ENCODE data around the gene ATP6V0D1.

DNA sequence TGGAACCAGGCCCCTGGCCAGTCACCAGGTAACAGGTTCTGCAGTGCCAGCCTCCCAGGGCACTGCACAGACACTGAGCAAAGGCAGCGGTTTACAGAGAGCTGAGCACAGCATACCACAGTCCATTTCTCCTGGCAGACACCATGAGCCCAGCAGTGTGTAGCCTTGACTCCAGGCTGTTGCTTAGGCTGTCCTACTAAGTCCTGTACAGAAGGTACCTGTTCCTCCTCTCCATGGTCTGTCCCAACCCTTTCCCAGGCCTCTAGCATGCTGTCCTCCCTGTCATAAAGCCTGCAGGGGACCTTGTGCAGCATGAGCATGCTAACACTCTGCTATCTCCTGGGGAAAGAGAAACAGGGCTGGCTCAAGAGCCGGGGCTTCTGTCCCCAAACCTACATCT lies 20.0 kb downstream of the ATP6V0D1 start:
- TF ChIP-seq, protein P1, sequence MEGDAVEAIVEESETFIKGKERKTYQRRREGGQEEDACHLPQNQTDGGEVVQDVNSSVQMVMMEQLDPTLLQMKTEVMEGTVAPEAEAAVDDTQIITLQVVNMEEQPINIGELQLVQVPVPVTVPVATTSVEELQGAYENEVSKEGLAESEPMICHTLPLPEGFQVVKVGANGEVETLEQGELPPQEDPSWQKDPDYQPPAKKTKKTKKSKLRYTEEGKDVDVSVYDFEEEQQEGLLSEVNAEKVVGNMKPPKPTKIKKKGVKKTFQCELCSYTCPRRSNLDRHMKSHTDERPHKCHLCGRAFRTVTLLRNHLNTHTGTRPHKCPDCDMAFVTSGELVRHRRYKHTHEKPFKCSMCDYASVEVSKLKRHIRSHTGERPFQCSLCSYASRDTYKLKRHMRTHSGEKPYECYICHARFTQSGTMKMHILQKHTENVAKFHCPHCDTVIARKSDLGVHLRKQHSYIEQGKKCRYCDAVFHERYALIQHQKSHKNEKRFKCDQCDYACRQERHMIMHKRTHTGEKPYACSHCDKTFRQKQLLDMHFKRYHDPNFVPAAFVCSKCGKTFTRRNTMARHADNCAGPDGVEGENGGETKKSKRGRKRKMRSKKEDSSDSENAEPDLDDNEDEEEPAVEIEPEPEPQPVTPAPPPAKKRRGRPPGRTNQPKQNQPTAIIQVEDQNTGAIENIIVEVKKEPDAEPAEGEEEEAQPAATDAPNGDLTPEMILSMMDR (IDR thresholded peaks at IDR 0.05), result no peak
- TF ChIP-seq POLR2AphosphoS5 (IDR thresholded peaks at IDR 0.05) (no peak), POLR2A (IDR thresholded peaks at IDR 0.05) (no peak)

All from upper lobe of left lung (tissue), 4 donors.